Epithelial cell of proximal tubule (primary cell): ENCODE data around the gene BCL6. TPM values are rescaled to one million over a fixed set of nuclear protein-coding genes. Genes with fewer than 3 reads are reported as not detected.

Experiments used
- DNase-seq: peaks from one replicate; pipeline ENCODE4 v3.0.0-alpha.2; 2011; ENCODE audit warnings: low read depth
- H3K4me3 ChIP-seq: 2 replicates; pipeline ENCODE4 v1.5.1; 2011; ENCODE audit warnings: low read depth, mild to moderate bottlenecking, low read length
- total RNA-seq: library from RNA; depleted of rRNA; stranded (reverse); fragments of >200 nt; gene quantifications from 2 replicates; pipeline ENCODE4 v1.2.3, GENCODE V29; 2015
- TF ChIP-seq, protein P1 (sequence below): conservative IDR thresholded peaks from 2 replicates; pipeline ENCODE4 v1.5.1; 2012; ENCODE audit warnings: low read depth, mild to moderate bottlenecking, low read length

Gene BCL6
- total RNA-seq, 1 donor from 2014 or later = 7.0 TPM

GRCh38 chr3:187702507-187703033, 42.7 kb downstream of the BCL6 start, which contains the start of gene RTP2:
TSS of gene RTP2 (minus strand) at chr3:187702557. CDS start at chr3:187702128, 429 bp downstream.
- no peak for DNase-seq
- TF ChIP-seq, protein P1, sequence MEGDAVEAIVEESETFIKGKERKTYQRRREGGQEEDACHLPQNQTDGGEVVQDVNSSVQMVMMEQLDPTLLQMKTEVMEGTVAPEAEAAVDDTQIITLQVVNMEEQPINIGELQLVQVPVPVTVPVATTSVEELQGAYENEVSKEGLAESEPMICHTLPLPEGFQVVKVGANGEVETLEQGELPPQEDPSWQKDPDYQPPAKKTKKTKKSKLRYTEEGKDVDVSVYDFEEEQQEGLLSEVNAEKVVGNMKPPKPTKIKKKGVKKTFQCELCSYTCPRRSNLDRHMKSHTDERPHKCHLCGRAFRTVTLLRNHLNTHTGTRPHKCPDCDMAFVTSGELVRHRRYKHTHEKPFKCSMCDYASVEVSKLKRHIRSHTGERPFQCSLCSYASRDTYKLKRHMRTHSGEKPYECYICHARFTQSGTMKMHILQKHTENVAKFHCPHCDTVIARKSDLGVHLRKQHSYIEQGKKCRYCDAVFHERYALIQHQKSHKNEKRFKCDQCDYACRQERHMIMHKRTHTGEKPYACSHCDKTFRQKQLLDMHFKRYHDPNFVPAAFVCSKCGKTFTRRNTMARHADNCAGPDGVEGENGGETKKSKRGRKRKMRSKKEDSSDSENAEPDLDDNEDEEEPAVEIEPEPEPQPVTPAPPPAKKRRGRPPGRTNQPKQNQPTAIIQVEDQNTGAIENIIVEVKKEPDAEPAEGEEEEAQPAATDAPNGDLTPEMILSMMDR = no peak

GRCh38 chr3:187700249-187700648, 45.0 kb downstream of the BCL6 start:
- no peak overlapping the region for H3K4me3 ChIP-seq
- no peak for DNase-seq
- TF ChIP-seq, protein P1 = no peak

More at GRCh38 chr3:187702507-187703033, 42.7 kb downstream of the BCL6 start, which contains the start of gene RTP2:
- no peak within 1 kb of the TSS for H3K4me3 ChIP-seq

- TF ChIP-seq, protein P1 = no peak
- DNase-seq = no peak
- no peak overlapping the region for H3K4me3 ChIP-seq
Measured at GRCh38 chr3:187698499-187699399, 46.5 kb downstream of the BCL6 start.

- TF ChIP-seq, protein P1 = no peak
- DNase-seq = no peak
- no peak overlapping the region for H3K4me3 ChIP-seq
Measured at GRCh38 chr3:187696021-187696420, 49.2 kb downstream of the BCL6 start.

DNA sequence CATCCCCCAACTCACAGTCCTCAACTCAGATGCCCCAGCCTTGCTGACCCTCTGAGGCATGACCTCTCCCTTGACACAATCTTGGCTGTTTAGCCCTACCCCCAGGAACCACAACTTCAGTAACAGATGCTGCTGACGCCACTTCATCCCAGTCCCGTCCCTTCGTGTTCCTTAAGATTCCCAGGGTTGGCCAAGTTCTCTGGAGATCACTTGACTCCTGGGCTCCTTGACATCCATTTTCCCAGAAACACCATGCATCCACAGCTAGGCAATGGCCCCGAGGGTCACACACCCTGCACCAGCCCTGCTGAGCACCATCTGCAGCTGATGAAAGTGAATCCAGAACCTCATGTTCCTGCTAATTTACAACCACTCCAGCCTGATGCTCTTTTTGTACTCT, 49.8 kb downstream of the BCL6 start:
- no peak overlapping the region for H3K4me3 ChIP-seq
- TF ChIP-seq, protein P1 = no peak
- no peak for DNase-seq

DNA sequence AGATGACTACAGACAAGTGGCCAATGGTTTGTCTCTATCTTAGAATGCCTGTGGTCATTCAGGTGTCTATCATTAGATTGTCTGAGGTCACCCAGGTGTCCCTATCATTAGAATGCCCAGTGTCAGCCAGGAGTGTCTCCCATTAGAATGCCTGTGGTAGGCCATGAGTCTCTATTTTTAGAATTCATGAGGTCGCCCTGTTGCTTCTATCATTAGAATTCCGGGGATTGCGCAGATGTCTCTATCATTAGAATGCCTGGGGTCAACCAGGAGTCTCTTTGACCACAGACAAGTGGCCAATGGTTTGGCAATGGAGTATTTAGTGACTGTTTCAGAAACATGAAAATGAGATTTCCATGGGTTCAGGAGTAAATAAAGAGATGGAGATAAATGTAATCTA, 50.5 kb downstream of the BCL6 start:
- H3K4me3 ChIP-seq = no peak overlapping the region

More for the DNA sequence above, 50.5 kb downstream of the BCL6 start:
- DNase-seq = no peak
- TF ChIP-seq, protein P1 = no peak
